Right hindlimb (tissue), 1 donor: ENCODE results near the gene USP47.

ENCODE experiments used
- DNase-seq: peaks from one replicate; pipeline ENCODE4 v3.0.0-alpha.2; 2018

Gene USP47

DNA sequence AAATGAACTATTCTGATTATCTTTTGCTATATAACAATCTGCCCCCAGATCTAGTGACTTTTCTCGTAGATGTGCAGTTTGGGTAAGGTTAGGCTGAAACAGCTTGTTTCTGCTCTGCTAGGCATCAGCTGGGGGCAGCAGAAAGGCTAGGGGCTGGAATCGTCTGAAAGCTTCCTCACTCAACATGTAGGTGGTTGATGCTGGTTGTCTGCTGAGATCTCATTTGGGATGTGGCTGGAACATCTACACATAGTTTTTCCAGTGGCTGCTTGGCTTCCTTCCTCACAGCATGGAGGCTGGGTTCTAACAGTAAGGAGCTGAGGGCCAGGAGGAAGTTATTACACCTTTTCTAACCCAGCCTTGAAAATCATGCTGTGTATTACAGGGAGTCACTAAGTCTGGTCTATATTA, 30.2 kb downstream of the USP47 start:
- DNase-seq, result no peak

GRCh38 chr11:11876458-11876857, 34.7 kb downstream of the USP47 start:
- no peak for DNase-seq

DNA sequence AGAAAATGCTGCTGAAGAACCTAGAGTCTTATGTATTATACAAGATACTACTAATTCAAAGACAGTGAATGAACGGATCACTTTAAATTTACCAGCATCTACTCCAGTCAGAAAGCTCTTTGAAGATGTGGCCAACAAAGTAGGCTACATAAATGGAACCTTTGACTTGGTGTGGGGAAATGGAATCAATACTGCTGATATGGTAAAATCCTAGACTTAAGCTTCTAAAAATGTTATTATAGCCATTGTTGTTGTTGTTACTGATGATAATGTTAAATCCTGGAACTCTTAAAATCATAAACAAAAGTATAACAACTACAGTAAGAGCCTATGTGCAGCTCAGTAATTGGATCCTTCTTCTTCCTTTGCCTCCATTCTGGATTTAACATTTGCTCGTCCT, 38.4 kb downstream of the USP47 start:
- DNase-seq, result no peak

DNA sequence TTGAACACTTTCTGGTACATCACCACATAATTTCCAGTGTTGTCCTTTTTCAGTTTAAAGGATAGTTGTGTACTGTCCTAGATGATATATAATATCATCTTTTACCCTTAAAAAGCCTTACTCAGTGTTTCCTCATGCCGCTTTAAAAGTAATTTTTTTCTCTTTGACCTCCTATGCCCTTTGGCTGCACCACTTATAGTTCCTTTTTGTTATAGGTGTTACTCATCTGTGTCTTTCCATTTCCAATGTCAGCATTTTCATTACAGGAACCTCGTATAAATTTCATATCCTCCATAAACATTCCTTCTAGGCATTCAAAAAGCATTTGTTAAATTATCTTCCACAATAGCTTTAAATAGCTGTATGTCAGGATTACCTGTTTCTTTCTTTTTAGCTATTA, 40.8 kb downstream of the USP47 start:
- DNase-seq, result no peak

GRCh38 chr11:11884351-11884750, 42.6 kb downstream of the USP47 start:
- DNase-seq, result no peak

GRCh38 chr11:11884774-11885481, 43.2 kb downstream of the USP47 start:
- DNase-seq, result no peak

DNA sequence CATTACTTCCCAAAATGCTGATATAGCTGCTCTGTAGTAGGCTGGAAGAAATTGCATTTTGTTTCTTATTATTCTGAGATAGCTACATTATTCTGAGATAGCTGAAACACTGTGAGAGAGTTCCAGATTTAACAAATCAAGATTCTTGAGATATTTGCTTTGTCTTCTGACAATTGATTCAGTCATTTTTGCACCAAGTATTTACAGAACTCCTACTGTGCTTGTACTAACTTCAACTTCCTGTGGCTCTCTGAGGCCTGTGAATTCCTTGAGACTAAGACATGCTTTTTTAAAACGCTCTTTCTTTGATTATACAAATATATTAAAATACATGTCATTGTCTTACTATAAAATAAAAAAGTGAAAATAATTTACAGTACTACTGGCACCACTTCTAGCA, 52.7 kb downstream of the USP47 start:
- no peak for DNase-seq

GRCh38 chr11:11895672-11896071, 53.9 kb downstream of the USP47 start:
- no peak for DNase-seq

GRCh38 chr11:11898648-11899047, 56.9 kb downstream of the USP47 start:
- no peak for DNase-seq

DNA sequence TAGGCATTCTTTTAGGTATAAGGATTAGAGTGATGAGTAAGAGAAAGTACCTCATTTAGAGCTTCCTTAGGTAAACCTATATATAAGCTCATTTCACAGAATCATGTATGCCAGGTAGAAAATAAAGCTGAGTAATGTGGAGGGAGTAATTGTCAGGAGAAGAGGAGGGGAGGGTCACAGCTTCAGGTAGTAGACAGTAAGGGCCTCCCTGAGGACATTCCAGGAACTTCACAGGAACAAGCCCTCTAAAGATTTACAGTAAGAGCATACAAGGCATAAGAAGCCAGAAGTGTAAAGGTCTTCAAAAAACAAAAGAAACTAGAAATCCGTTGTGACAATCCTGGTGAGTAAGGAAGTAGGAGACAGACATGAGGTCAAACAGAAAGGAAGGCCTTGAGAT, 57.6 kb downstream of the USP47 start:
- no peak for DNase-seq

- DNase-seq, result no peak
Measured at GRCh38 chr11:11901929-11902328, 60.2 kb downstream of the USP47 start.

- DNase-seq, result no peak
Measured at GRCh38 chr11:11909727-11910126, 68.0 kb downstream of the USP47 start.

DNA sequence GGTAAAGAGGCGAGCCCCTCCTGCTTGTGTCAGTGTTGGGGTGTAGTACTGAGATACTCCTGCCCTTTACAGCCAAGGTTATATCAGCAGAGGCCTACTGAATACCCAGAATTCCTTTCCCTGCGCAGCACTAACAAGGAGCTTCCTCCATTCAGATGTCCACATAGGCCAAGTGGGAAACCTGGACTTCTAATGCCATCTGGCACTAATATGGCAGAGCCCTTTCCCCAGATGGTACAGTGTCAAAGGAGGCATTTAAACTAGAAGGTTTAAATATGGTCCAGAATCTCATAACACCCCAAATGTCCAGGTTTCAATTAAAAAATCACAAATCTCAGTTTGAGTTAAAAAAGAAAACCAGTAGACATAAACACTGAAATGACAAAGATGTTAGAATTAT, 68.8 kb downstream of the USP47 start:
- no peak for DNase-seq

DNA sequence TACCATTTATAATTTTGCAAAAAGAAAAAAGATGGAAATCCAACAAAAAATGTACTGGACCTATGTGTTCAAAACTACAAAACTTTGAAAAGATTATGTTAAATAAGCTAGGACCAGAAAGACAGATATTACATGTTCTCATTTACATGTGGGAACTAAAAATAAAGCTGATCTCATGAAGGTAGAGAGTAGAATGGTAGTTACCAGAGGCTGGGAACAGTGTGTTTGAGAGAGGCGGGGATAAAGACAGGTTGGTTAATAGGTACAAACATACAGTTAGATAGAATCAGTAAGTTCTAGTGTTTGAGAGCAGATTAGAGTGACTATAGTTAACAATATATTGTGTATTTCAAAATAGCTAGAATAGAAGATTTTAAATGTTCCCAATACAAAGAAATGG, 71.6 kb downstream of the USP47 start:
- no peak for DNase-seq

DNA sequence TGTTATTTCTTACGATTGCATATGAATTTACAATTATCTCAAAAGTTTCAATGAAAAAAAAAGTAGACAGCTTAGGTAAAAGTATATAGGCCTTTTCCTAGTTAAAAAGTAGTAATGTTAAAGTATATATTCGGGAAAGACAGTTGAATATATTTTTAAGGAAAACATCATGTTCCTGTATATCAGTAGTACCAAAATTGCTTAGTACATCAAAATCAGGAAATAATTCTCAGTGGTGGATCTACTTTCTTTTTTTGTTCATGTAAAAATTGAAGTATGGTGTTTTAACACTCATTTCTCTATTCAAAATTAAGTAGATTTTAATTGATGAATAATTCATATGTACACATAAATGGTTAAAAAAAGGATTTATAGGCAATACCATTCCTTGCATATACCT, 73.9 kb downstream of the USP47 start:
- no peak for DNase-seq

- DNase-seq, result no peak
Measured at GRCh38 chr11:11916981-11917399, 75.2 kb downstream of the USP47 start.

DNA sequence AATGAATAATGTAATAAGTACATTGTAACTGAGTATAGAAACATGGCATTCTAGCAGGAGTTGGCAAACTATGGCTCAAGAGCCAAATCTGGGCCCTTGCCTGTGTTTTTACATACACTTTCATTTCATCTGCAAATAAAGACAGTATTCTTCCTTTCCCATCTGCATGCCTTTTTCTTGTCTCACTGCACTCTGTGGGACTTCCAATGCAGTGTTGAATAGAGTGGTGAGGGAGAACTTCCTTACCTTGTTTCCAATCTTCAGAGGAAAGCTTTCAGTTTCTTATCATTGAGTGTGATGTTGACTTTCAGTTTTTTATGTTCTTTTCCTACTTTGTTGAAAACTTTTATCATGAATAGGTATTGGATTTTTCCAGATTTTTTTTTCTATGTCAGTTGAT, 82.1 kb downstream of the USP47 start:
- DNase-seq, result no peak

- no peak for DNase-seq
Measured at GRCh38 chr11:11929920-11930319, 88.1 kb downstream of the USP47 start.

DNA sequence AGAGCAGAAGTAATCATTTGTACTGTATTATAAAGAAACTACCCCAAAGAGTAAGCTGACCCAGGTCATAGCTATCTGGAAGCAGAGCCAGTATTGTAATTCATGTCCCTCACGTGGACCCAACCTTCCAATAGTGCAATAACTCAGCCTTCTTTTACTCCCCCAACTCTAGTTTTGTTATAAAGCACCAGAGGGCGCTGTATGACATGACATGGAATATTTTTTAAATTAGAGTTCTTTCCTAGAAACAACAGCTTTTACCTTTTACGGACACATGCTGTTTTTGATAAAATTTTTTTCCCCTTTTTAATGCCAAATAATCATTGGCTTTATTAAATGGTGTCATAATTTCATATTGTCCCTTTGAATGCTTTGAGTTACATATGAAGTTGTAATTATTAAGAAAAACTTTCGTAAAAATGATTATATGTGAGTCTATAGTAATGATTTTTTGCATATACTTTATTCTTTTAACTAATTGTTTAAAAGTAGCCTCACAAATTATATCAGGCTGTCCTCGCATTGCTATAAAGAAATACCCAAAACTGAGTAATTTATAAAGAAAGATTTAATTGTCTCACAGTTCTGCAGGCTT, 89.8 kb downstream of the USP47 start:
- no peak for DNase-seq

DNA sequence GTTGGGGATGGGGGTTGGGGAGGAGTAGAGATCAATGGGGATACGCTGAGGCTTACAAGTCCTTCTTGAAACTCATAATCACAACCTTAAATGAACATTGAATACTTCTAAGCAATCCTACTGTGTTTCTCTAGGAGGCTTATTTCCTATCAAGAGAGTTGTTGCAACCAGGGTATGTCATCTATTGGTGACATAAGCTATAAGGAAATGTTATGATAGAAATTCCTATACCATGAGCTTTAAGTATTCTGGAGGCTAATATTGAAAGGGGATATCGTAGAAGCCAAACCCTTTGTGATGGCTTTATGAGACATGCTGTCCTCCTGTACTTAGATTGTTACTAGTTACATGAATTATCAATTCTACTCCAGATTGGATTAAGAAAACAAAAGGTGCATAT, 93.8 kb downstream of the USP47 start:
- no peak for DNase-seq

DNA sequence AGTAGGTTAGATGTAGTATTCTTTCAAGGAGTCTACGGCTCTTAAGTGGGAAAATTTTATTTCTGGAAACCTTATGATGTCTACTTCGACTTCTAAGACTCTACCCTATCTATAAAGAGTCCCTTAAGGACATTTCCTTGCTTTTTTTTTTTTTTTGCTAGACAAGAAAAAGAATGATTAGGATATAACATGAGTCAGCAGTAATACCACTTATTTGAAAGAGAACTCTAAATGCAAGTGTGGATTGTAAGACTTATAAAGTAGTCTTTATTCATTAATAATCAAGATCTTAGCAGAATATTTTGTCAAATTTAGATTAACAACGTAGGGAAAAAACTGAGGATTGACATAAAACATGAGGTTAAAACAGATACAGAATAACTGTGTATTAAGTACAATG, 95.7 kb downstream of the USP47 start:
- DNase-seq, result no peak

- no peak for DNase-seq
Measured at GRCh38 chr11:11937957-11938356, 96.2 kb downstream of the USP47 start.

GRCh38 chr11:11940551-11940950, 98.8 kb downstream of the USP47 start:
- DNase-seq, result no peak

- DNase-seq, result no peak
Measured at GRCh38 chr11:11942668-11943067, 100.9 kb downstream of the USP47 start.

- no peak for DNase-seq
Measured at GRCh38 chr11:11944444-11944843, 102.7 kb downstream of the USP47 start.
